A673 (cell line): ENCODE results near the gene PSMF1. TPM values are rescaled to one million over a fixed set of nuclear protein-coding genes. Genes with fewer than 3 reads are reported as not detected.

ENCODE experiments used
- BruUV-seq: library from RNA; stranded (reverse); fragments of 400-500 nt; replicated peaks from 2 replicates; lab custom pipeline; 2021; lab: Mats Ljungman, UMichigan
- CTCF ChIA-PET: fragments of 300-600 bp; sonication (Branson Sonifier 250); formaldehyde crosslinking; loops from one replicate; lab custom pipeline; 2022; ENCODE audit warnings: antibody characterized with exemption; lab: Charles Lee
- POLR2A ChIA-PET: fragments of 300-600 bp; sonication (Branson Sonifier 250); formaldehyde crosslinking; loops from one replicate; lab custom pipeline; 2022; ENCODE audit warnings: antibody characterized with exemption; ENCODE audit not compliant: low non-redundant PET; lab: Charles Lee
- DNase-seq: peaks from one replicate; pipeline ENCODE4 v3.0.0-alpha.2; 2015; ENCODE audit warnings: low spot score
- H3K27ac ChIP-seq: fragments of 200-600 bp; sonication (generic); 2 replicates; pipeline ENCODE4 v1.5.1; 2016; ENCODE audit warnings: mixed run types, low read depth, mild to moderate bottlenecking, mixed read lengths, antibody characterized with exemption, low read length; ENCODE audit not compliant: poor library complexity, severe bottlenecking
- H3K27me3 ChIP-seq: fragments of 200-600 bp; sonication (generic); replicated peaks from 2 replicates; pipeline ENCODE4 v1.6.1; 2017; ENCODE audit warnings: mixed run types, low read depth, mild to moderate bottlenecking, mixed read lengths, antibody characterized with exemption, low read length; ENCODE audit not compliant: insufficient read depth, poor library complexity
- H3K36me3 ChIP-seq: fragments of 200-600 bp; sonication (generic); 2 replicates; pipeline ENCODE4 v1.6.1; 2016; ENCODE audit warnings: mixed run types, mild to moderate bottlenecking, mixed read lengths, antibody characterized with exemption, low read length; ENCODE audit not compliant: insufficient read depth, poor library complexity, severe bottlenecking
- H3K4me1 ChIP-seq: fragments of 200-600 bp; sonication (generic); 2 replicates; pipeline ENCODE4 v1.6.1; 2017; ENCODE audit warnings: mixed run types, mild to moderate bottlenecking, mixed read lengths, antibody characterized with exemption, low read length; ENCODE audit not compliant: insufficient read depth, poor library complexity, severe bottlenecking
- H3K4me3 ChIP-seq: fragments of 200-600 bp; sonication (generic); 2 replicates; pipeline ENCODE4 v1.5.1; 2016; ENCODE audit warnings: low read depth, mixed run types, mild to moderate bottlenecking, mixed read lengths, low read length; ENCODE audit not compliant: poor library complexity, severe bottlenecking
- H3K9me3 ChIP-seq: fragments of 200-600 bp; sonication (generic); 2 replicates; pipeline ENCODE4 v1.6.1; 2016; ENCODE audit warnings: mixed run types, low read depth, mild to moderate bottlenecking, mixed read lengths, antibody characterized with exemption, low read length; ENCODE audit not compliant: poor library complexity, severe bottlenecking
- CTCF ChIP-seq: fragments of 300-800, 200-600 bp; sonication (generic); conservative IDR thresholded peaks from 2 replicates; pipeline ENCODE4 v1.5.1; 2017; ENCODE audit warnings: low read depth, mild to moderate bottlenecking, antibody characterized with exemption, low read length, moderate library complexity, mixed read lengths
- EZH2 ChIP-seq: fragments of 200-600 bp; sonication (generic); IDR thresholded peaks from 2 replicates; pipeline ENCODE4 v1.6.1; 2017; ENCODE audit warnings: borderline replicate concordance, low read depth, mild to moderate bottlenecking, mixed read lengths, antibody characterized with exemption, low read length; ENCODE audit not compliant: poor library complexity, severe bottlenecking
- intact Hi-C: fragments of 100-400 bp; cut with micrococcal nuclease; formaldehyde crosslinking; loops from one replicate; pipeline ENCODE4 v1.10.0; 2022; ENCODE audit not compliant: unreplicated experiment
- total RNA-seq: library from RNA; stranded (reverse); gene quantifications from 2 replicates; pipeline ENCODE4 v1.2.3, GENCODE V29; 2021

The PSMF1 gene
- total RNA-seq, 1 experiment from 2014 or later, result 130 TPM

GRCh38 chr20:1182106-1182505 is 63.7 kb downstream of the PSMF1 start:
- Histone ChIP-seq H3K9me3 (no peaks in the 10 kb centered on the region), H3K4me3 (no peak overlapping the region), H3K36me3 (no peaks in the 10 kb centered on the region), H3K27ac (no peak overlapping the region), H3K4me1 (no peaks in the 10 kb centered on the region), H3K27me3 (peaks cover 26% of the 10 kb centered on the region)
- TF ChIP-seq CTCF (no peak), EZH2 (no peak)
- intact Hi-C loops, result no loop called here
- no TSS peak for BruUV-seq
- no peak for DNase-seq
- ChIA-PET POLR2A (no interaction called here), CTCF (no interaction called here)

- no TSS peak for BruUV-seq
- H3K27me3 ChIP-seq, result peaks cover 26% of the 10 kb centered on the region
- H3K4me3 ChIP-seq, result no peak overlapping the region
- no peak overlapping the region for H3K27ac ChIP-seq
- H3K9me3 ChIP-seq, result no peaks in the 10 kb centered on the region
- ChIA-PET POLR2A (no interaction called here), CTCF (no interaction called here)
- DNase-seq, result no peak
- H3K4me1 ChIP-seq, result no peaks in the 10 kb centered on the region
- intact Hi-C loops, result no loop called here
- TF ChIP-seq CTCF, result no peak
- no peak for TF ChIP-seq EZH2
- no peaks in the 10 kb centered on the region for H3K36me3 ChIP-seq
Observed at GRCh38 chr20:1183153-1183552, 64.8 kb downstream of the PSMF1 start.

GRCh38 chr20:1184260-1184637 is 65.8 kb downstream of the PSMF1 start:
- DNase-seq, result no peak
- BruUV-seq, result no TSS peak
- intact Hi-C loops, result no loop called here
- POLR2A ChIA-PET, result interaction anchor here (0.6 kb wide), 1 partner anchor 340 kb away, joined by 3 read pairs; no protein-coding TSS in a partner anchor
- Histone ChIP-seq H3K9me3 (no peaks in the 10 kb centered on the region), H3K36me3 (no peaks in the 10 kb centered on the region), H3K27ac (no peak overlapping the region), H3K27me3 (peaks cover 26% of the 10 kb centered on the region), H3K4me3 (no peak overlapping the region), H3K4me1 (no peaks in the 10 kb centered on the region)
- TF ChIP-seq EZH2 (no peak), CTCF (no peak)
- CTCF ChIA-PET, result no interaction called here
